Cardiac septum (tissue), 1 donor: ENCODE measurements around the gene ANHX. TPM values are rescaled to one million over a fixed set of nuclear protein-coding genes. Genes with fewer than 3 reads are reported as not detected.

Experiments used
- DNase-seq: peaks from one replicate; pipeline ENCODE4 v3.0.0-alpha.2; 2020; ENCODE audit warnings: low spot score
- intact Hi-C: fragments of 100-400 bp; cut with DNase I; formaldehyde crosslinking; loops from one replicate; pipeline ENCODE4 v1.14.0; 2022
- total RNA-seq: library from RNA; stranded (reverse); fragmentation: NEBNext Ultra II Directional; extraction: Animal tissue kit (Norgen Biotek cat#: 25700); gene quantifications from one replicate; pipeline ENCODE4 v1.2.1, GENCODE V29; 2021
- donor health status: DM: no; HTN: no; CAD: no.

ANHX gene
- total RNA-seq, 1 donor from 2014 or later: not detected

GRCh38 chr12:133204264-133204603 lies 31.4 kb downstream of the ANHX start:
- DNase-seq: no peak
- intact Hi-C loops: no loop called here

GRCh38 chr12:133203344-133204263 lies 32.1 kb downstream of the ANHX start:
- no peak for DNase-seq
- intact Hi-C loops: no loop called here

GRCh38 chr12:133202493-133203343 lies 33.0 kb downstream of the ANHX start:
- no peak for DNase-seq
- intact Hi-C loops: no loop called here

- DNase-seq: no peak
- intact Hi-C loops: no loop called here
Measured at GRCh38 chr12:133201888-133202287, 33.8 kb downstream of the ANHX start.

GRCh38 chr12:133192847-133193246 lies 42.8 kb downstream of the ANHX start:
- DNase-seq: no peak
- intact Hi-C loops: no loop called here

GRCh38 chr12:133190176-133190575 lies 45.5 kb downstream of the ANHX start:
- DNase-seq: no peak
- intact Hi-C loops: no loop called here

- DNase-seq: peak; percentile 92
- intact Hi-C loops: loop anchor here (1.0 to 2.0 kb wide), 2 partner anchors 51 to 101 kb away; partner anchors contain the start of genes ZNF10, ZNF140 and ZNF891
Measured at GRCh38 chr12:133181238-133181959, 54.3 kb downstream of the ANHX start, which contains the start of gene ZNF268. Gene ZNF268, plus strand, starts transcription at chr12:133181495. Its CDS starts 503 bp downstream, at chr12:133181998.

GRCh38 chr12:133180669-133181068 lies 55.0 kb downstream of the ANHX start:
- intact Hi-C loops: loop anchor here (1.0 to 2.0 kb wide), 2 partner anchors 50 to 100 kb away; partner anchors contain the start of genes ZNF10, ZNF140 and ZNF891
- DNase-seq: no peak

- DNase-seq: no peak
- intact Hi-C loops: no loop called here
Measured at GRCh38 chr12:133174901-133175300, 60.8 kb downstream of the ANHX start.

- no peak for DNase-seq
- intact Hi-C loops: no loop called here
Measured at GRCh38 chr12:133172491-133172890, 63.2 kb downstream of the ANHX start.

Other genes with a start within 250 kb of the ANHX start
- 4.4 TPM for gene ZNF26, start 249.5 kb downstream of the ANHX start, total RNA-seq
- 19.1 TPM for gene ZNF84, start 198.4 kb downstream of the ANHX start, total RNA-seq
- gene ZNF140, start 155.0 kb downstream of the ANHX start, total RNA-seq: 8.4 TPM
- 1.1 TPM for gene ZNF891, start 105.6 kb downstream of the ANHX start, total RNA-seq
- 8.0 TPM for gene ZNF10, start 105.2 kb downstream of the ANHX start, total RNA-seq
- 10.4 TPM for gene ZNF268, start 54.4 kb downstream of the ANHX start, total RNA-seq